GM21515 (cell line): Measurements from ENCODE around the gene EED.
"Not testable (repeated sequence)": the region's sequence is repeated elsewhere in the genome, so short reads cannot be mapped to it uniquely, and the experiment has no call there.

Experiments used
- ATAC-seq: cut with Tn5 transposase; IDR thresholded peaks from one replicate; pipeline ENCODE4 v1.9.1; 2021; ENCODE audit not compliant: unreplicated experiment

Gene EED

DNA sequence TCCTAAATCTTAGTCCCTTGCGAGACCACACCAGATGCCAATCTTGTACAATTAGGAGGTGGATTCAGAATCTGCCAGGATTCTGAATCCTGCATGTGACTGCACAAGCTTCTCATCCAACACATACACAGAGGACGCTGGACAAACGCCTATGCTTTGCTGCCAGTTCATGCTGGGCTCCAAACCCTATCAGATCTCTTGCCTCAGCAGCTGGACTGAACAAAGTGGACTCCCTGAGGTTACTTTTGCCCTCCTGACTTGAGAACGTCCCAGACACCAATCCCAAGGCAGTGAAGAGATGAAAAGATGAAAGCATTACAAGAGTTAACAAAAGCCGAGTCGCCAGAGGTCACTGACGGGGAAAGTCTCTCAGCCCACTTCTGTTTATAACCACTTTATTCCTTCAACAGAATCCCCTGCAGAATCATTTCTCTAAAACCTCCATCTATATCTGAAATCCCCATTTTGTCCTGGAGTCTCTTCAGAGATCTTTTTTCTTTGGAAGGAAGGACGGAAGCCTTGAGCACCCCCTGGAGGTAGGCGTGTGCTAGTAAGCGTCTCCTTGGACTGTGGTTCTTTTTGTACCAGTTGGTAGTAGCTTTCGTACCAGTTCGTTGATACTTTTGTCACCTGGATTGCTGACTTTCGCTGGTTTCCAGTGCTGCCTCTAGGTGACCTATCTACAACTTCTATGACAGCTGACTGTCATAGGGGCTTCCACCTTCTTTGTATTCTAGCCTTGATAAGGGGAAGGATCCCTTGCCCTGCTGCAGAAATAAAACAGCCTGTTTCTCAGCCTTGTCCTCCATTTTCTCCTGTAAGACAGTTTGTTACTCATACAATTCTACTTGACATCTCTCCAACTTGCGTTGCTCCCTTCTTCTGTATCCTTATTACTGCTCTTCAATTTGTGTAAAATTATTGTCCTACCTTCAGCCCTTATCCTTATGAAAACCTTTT lies 26.1 kb upstream of the EED start:
- ATAC-seq: peak; percentile 54

DNA sequence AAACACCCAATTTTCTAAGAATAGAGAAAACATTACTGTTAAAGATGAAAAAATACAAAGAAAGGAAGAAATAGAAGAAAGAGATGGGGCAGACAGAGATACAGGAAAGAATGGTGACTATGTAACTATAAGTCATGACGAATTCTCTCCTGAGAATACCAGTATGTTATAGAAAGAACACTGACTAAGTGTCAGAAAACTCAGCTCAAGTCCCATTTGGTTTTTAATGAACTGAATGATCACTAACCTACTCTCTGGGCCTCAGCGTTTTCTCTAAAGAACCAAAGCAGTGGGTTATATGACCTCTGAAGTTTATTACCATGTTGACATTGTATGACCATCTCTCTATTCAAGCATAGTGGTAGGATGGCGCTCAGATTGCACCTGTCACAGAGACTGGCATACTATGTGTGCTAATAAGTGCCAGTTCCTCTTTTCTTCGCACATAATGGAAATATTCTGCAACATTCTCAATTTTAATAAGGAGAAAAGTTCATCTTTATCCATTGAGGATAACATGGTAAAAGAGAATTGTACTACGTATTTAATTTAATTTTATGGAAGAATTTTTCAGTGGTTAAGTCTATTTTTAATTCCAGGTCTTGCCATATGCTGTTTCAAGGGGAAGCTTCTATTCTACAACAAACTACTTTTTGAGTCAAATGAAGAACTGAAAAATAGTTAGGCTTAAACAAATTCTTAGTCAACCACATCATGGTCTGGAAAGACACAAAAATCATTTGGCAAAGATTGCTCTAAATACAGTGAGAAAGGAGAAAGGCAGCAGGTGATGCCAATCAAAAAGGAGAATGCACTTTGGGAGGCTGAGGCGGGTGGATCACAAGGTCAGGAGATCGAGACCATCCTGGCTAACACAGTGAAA lies 25.0 kb upstream of the EED start:
- ATAC-seq: peak; percentile 63

DNA sequence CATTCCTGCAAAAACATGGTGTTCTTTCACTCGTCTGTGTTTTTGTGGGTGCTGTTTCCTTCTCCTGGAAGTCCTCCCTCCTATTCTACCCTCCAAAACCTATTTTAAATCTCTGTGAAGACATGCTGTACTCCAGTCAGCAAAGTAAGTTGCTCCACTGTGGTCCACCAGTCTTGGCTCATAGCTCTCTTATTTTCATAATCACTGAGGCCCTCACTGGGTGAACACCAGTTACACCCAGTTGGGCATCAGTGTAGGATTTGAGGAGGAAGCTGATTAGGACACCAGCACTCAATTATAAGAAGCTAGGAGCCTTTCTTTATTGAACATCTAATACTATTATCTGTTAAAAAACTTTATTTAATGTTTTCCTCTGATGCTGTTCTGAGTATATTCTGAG lies 23.9 kb upstream of the EED start:
- ATAC-seq: no peak

DNA sequence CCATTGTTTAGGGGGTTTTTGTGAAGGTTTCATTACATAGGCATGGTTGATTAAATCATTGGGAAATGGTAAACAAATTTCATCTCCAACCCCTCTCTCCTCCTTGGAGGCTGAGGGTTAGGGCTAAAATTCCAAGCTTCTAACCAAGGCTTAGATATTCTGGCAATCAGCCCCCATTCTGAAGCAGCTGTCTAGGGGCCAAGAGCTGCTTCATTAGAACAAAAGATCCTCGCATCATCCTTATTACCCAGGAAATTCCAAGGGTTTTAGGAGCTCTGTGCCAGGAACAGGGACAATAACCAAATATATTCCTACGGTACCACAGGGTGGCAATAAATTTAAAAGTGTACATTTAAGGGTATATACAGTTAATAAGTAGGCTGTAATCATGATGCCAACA lies 22.5 kb upstream of the EED start:
- ATAC-seq: no peak

DNA sequence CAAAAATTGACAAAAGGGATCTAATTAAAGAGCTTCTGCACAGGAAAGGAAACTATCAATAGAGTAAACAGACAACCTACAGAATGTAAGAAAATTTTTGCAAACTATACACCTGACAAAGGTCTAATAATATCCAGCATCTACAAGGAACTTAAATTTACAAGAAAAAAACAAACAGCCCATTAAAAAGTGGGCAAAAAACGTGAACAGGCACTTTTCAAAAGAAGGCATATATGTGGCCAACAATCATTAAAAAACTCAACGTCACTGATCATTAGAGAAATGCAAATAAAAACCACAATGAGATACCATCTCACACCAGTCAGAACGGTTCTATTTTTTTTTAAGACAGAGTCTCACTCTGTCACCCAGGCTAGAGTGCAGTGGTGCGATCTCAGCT lies 20.0 kb upstream of the EED start:
- ATAC-seq: not testable (repeated sequence)

DNA sequence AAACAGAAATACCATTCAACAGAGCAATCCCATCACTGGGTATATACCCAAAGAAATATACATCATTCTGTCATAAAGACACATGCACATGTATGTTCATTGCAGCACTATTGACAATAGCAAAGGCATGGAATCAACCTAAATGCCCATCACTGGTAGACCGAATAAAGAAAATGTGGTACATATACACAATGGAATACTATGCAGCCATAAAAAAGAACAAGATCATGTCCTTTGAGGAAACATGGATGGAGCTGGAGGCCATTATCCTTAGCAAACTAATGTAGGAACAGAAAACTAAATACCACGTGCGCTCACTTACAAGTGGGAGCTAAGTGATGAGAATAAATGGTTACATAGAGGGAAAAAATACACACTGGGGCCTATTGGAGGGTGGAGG lies 19.2 kb upstream of the EED start:
- ATAC-seq: not testable (repeated sequence)

- ATAC-seq: no peak
Observed at GRCh38 chr11:86228269-86229038, 16.1 kb upstream of the EED start.

DNA sequence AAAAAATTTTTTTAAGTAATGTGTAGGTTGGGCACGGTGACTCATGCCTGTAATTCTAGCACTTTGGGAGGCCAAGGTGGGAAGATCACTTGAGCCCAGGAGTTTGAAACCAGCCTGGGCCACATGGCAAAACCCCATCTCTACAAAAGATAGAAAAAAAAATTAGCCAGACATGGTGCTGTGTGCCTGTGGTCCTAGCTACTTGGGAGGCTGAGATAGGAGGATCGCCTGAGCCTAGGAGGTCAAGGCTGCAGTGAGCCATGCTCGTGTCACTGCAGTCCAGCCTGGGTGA lies 15.6 kb upstream of the EED start:
- not testable (repeated sequence) for ATAC-seq

DNA sequence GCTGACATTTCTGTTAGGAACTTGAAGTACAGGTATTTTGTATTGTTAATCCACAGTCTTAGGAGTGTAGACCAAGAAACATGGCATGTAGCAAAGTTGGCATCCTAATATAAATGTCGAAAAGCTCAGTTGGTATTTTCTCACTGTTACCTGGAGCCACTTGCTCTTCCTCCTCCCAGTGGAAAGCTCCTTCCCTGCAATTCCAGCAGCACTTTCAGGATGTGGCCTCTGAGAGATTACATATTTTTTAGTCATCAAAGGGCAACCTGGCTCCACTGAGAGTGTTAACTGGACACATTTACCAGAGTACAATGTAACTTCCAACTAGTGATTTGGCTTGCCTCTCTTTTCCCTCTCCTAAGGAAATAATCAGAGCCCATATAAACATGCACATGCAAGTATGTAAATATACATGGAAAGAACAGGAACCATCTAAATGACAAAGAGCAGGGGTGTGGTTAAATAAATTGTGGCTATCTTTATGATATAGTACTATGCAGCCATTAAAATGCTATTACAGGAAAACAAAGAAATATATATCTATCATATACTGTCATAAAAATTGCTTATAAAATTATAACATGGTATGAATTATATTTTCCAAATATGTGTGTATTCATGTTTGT lies 14.3 kb upstream of the EED start:
- ATAC-seq: no peak

DNA sequence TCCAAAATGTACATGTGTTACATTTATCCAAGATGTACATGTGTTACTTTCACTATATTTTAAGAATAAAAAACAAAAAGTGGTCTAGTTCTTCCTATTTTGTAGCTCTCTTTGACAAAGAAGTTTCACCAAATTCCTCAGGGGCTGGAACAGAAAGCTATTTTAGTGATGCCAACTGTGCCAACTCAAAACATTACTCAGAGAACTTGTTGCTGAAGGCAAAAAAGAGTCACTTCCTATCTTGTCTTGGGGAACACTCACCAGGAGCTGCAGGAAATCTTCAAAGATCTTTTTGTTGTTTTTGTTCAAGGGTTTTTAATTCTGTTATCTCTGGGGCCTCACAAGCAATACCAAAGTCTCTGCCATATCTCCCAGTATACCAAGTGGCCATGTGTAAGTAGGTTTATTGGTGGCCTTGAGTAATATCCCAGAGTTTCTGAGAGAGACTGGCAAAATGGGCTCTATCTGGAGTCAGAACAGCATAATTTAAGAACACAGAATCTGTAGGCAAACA lies 13.6 kb upstream of the EED start:
- no peak for ATAC-seq

DNA sequence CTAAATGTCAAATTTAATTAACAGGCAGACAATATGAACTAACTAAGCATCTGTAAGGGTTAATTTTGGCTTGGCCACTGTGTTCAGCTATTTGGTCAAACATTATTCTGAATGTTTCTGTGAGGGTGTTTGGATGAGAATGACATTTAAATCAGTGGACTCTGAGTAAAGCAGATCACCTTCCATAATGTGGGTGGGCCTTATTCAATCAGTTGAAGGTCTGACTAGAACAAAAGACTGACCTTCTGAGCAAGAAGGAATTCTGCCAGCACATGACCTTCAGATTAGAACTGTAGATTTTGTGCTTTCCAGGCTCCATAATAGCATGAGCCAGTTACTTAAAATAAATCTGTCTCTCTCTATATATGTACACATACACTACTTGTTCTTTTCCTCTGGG lies 12.0 kb upstream of the EED start:
- no peak for ATAC-seq

DNA sequence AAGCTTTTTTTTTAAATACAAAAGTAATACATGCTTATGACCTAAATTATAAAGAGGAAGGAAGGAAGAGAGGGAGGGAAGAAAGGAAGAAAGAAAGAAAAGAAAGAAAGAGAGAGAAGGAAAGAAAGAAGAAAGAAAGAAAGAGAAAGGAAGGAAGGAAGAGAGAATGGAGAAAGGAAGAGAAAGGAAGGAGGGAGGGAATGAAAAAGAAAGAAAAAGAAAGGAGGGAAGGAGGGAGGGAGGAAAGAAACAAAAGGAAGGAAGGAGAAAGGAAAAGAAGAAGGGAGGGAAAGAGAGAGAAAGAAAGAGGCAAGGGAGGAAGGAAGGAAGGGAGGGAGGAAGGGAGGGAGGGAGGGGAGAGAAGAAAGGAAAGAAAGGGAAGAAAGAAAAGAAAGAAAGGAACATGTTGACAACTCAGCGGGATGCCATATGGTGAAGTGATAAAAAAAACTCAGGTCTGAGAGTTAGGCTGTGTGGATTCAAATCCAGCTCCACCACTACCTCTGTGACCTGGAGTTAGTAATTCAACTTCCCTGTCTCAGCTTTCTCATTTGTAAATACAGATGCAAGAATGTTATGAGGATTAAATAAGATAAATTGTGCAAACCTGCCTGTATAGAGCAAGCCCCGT lies 9.6 kb upstream of the EED start:
- no peak for ATAC-seq

- ATAC-seq: no peak
Observed at GRCh38 chr11:86237267-86237804, 7.2 kb upstream of the EED start.

DNA sequence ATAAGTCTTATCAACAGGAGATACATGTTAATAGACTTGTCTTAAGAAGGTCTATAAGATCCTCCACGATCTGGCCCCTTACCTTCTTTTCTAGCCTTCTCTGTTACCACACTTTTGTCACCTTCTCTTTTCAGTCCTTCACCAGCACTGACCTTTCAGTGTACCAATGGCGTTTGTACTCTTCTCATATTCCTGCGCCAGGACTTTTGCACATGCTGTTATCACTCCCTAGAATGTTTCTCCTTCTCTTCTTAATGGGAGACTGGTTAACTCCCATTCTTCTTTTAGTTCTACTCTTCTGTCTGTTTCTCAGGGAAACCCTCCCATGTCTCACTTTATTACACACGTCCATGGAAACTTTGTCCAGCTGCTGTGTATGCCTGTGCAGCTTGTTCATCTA lies 4.4 kb upstream of the EED start:
- ATAC-seq: no peak

GRCh38 chr11:86241956-86242535 lies 2.5 kb upstream of the EED start:
- ATAC-seq: no peak

- ATAC-seq: no peak
Observed at GRCh38 chr11:86243396-86243795, 1.2 kb upstream of the EED start.

GRCh38 chr11:86244063-86244521 lies 461 bp upstream of the EED start:
- ATAC-seq: peak; percentile 68

- no peak for ATAC-seq
Observed at GRCh38 chr11:86245369-86246292, 1.1 kb downstream of the EED start.
